HG02678 (cell line): ENCODE measurements around the gene CAST.
A peak's percentile ranks its signal among the peaks of the same experiment; 100 is the strongest.

ENCODE experiments used
- ATAC-seq: cut with Tn5 transposase; IDR thresholded peaks from one replicate; pipeline ENCODE4 v1.9.1; 2021; ENCODE audit warnings: mild to moderate bottlenecking, moderate library complexity; ENCODE audit not compliant: unreplicated experiment

The CAST gene

GRCh38 chr5:96671441-96671840 lies 9.3 kb downstream of the CAST start:
- ATAC-seq, result no peak

GRCh38 chr5:96673127-96673526 lies 11.0 kb downstream of the CAST start:
- no peak for ATAC-seq

GRCh38 chr5:96675882-96676281 lies 13.7 kb downstream of the CAST start:
- no peak for ATAC-seq

GRCh38 chr5:96677496-96677895 lies 15.3 kb downstream of the CAST start:
- ATAC-seq, result no peak

- ATAC-seq, result no peak
Observed at GRCh38 chr5:96679293-96679692, 17.1 kb downstream of the CAST start.

GRCh38 chr5:96680759-96681470 lies 18.7 kb downstream of the CAST start:
- no peak for ATAC-seq

- no peak for ATAC-seq
Observed at GRCh38 chr5:96683392-96683791, 21.2 kb downstream of the CAST start.

GRCh38 chr5:96683810-96684209 lies 21.6 kb downstream of the CAST start:
- no peak for ATAC-seq

- no peak for ATAC-seq
Observed at GRCh38 chr5:96687080-96687479, 24.9 kb downstream of the CAST start.

- peak; percentile 74 for ATAC-seq
Observed at GRCh38 chr5:96687812-96688453, 25.8 kb downstream of the CAST start.

GRCh38 chr5:96690861-96691260 lies 28.7 kb downstream of the CAST start:
- no peak for ATAC-seq

GRCh38 chr5:96691503-96692303 lies 29.5 kb downstream of the CAST start:
- ATAC-seq, result no peak

- no peak for ATAC-seq
Observed at GRCh38 chr5:96692441-96692840, 30.3 kb downstream of the CAST start.

GRCh38 chr5:96699186-96699820 lies 37.1 kb downstream of the CAST start:
- no peak for ATAC-seq

- peak; percentile 65 for ATAC-seq
Observed at GRCh38 chr5:96702503-96703383, 40.6 kb downstream of the CAST start.

- peak; percentile 78 for ATAC-seq
Observed at GRCh38 chr5:96703384-96703920, 41.3 kb downstream of the CAST start.

GRCh38 chr5:96703995-96704394 lies 41.8 kb downstream of the CAST start:
- ATAC-seq, result no peak

GRCh38 chr5:96706433-96707111 lies 44.4 kb downstream of the CAST start:
- ATAC-seq, result no peak

- ATAC-seq, result no peak
Observed at GRCh38 chr5:96708600-96708999, 46.4 kb downstream of the CAST start.
